Measurements from ENCODE around the gene COX6B2. TPM values are rescaled to one million over a fixed set of nuclear protein-coding genes. Genes with fewer than 3 reads are reported as not detected.

The COX6B2 gene
- total and polyA plus RNA-seq, 2 of the 8 experiments (the other 6 are each of a cell fraction or from before 2014, with no cell fraction given), result 4.9 to 6.4 TPM

GRCh38 chr19:55310498-55310897 lies 44.0 kb downstream of the COX6B2 start (continued):
- TF ChIP-seq TAF1 (IDR thresholded peaks at IDR 0.05; ENCODE audit: low read depth, low read length) (no peak), GABPA (IDR thresholded peaks at IDR 0.05; ENCODE audit: borderline replicate concordance, insufficient read depth, low read length) (no peak)

Measured in H1 (cell line).